ENCODE measurements around the gene SLC51A.

DNA sequence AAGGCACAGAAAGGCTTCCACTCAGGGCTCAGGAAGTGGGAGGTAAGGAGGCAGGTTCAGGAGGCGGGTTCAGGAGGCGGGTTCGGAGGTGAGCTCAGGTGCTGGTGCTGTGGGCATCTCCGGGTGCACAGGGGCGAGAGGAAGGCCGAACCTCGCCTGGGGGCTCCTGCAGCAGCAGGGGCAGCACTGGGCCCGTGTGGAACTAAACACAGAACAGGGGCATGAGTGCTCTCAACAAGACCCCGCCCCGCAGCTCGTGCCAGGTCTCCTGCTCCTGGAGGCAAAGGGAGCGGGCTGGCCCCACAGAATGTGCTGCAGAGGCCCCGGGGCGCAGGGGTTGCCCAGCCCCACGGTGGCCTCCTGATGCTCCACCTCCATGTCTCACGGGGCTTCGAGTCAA, 18.8 kb upstream of the SLC51A start:
- no peak for TF ChIP-seq KMT2B (CRISPR knock-in tag; IDR thresholded peaks at IDR 0.05)
- TF ChIP-seq TAF1 (CRISPR knock-in tag; IDR thresholded peaks at IDR 0.05), result no peak
- no peak for TF ChIP-seq SIN3B (IDR thresholded peaks at IDR 0.05; ENCODE audit: low read length)
- TF ChIP-seq ZNF703 (CRISPR knock-in tag; IDR thresholded peaks at IDR 0.05; ENCODE audit: borderline replicate concordance), result no peak
- TF ChIP-seq SIN3A (IDR thresholded peaks at IDR 0.05; ENCODE audit: borderline replicate concordance, low read depth, low read length), result no peak
- no peak for TF ChIP-seq SETDB1 (CRISPR knock-in tag; IDR thresholded peaks at IDR 0.05; ENCODE audit: borderline replicate concordance)
- TF ChIP-seq USF2 (IDR thresholded peaks at IDR 0.05; ENCODE audit: low read depth, low read length), result no peak
- TF ChIP-seq USF2 (CRISPR knock-in tag; IDR thresholded peaks at IDR 0.05; ENCODE audit: borderline replicate concordance), result no peak
- no peak for TF ChIP-seq HMG20A (CRISPR knock-in tag; IDR thresholded peaks at IDR 0.05; ENCODE audit: borderline replicate concordance)
- TF ChIP-seq ZNF776 (CRISPR knock-in tag; IDR thresholded peaks at IDR 0.05), result no peak
- TF ChIP-seq ZNF24 (IDR thresholded peaks at IDR 0.05), result no peak
- TF ChIP-seq, protein P1, sequence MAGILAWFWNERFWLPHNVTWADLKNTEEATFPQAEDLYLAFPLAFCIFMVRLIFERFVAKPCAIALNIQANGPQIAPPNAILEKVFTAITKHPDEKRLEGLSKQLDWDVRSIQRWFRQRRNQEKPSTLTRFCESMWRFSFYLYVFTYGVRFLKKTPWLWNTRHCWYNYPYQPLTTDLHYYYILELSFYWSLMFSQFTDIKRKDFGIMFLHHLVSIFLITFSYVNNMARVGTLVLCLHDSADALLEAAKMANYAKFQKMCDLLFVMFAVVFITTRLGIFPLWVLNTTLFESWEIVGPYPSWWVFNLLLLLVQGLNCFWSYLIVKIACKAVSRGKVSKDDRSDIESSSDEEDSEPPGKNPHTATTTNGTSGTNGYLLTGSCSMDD (CRISPR knock-in tag; IDR thresholded peaks at IDR 0.05), result no peak
- no peak for TF ChIP-seq KLF9 (CRISPR knock-in tag; IDR thresholded peaks at IDR 0.05; ENCODE audit: low read depth)
- TF ChIP-seq, protein P2, sequence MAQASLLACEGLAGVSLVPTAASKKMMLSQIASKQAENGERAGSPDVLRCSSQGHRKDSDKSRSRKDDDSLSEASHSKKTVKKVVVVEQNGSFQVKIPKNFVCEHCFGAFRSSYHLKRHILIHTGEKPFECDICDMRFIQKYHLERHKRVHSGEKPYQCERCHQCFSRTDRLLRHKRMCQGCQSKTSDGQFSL (CRISPR knock-in tag; IDR thresholded peaks at IDR 0.05), result no peak
- TF ChIP-seq ZNF207 (IDR thresholded peaks at IDR 0.05; ENCODE audit: borderline replicate concordance), result no peak
